ENCODE measurements around the gene UCMA. TPM values are rescaled to one million over a fixed set of nuclear protein-coding genes. Genes with fewer than 3 reads are reported as not detected.

The UCMA gene
- total RNA-seq, 1 experiment from 2014 or later: not detected

- no peak for DNase-seq (ENCODE audit: low read depth)
Observed at GRCh38 chr10:13187135-13187534, 47.0 kb downstream of the UCMA start.

DNA sequence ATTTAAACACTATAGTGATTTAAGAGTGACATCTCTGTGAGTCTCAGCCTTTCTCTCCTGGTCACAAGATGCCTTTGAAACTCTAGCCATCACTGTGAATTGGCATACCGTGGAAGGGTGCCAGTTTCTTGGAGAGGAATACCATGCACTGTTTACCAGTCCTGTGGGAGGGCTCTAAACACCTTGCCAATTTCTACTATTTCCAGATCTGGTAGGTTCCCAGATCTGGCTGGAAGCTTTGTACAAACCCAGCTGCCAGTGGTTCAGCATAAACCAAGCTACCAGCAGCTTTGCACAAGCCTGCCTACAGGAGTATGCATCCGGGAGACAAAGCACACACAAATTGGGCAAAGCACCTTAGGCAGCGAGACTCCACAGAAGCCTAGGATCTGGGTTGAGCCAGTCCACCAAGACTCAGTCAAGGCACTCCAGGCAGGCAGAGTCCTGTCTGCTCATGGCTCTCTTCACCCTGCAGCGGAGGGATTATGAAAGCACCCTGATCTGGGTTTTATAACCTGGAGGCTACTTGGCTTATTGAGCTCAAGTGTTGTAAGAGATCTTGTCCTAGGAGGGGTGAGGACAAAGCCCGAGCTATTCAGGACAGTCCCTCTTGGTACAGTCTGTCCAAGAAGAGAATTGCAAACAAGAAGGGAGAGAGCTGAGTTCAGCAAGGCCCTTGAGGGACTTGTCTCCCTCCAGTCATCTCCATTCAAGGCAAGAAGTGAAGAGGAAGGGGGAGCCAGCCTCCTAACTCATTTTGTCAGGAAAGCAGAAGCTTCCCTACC is 49.3 kb downstream of the UCMA start:
- DNase-seq (ENCODE audit: low read depth): no peak

- DNase-seq (ENCODE audit: low read depth): no peak
Observed at GRCh38 chr10:13184276-13184675, 49.9 kb downstream of the UCMA start.

- DNase-seq (ENCODE audit: low read depth): no peak
Observed at GRCh38 chr10:13183625-13184024, 50.5 kb downstream of the UCMA start.

DNA sequence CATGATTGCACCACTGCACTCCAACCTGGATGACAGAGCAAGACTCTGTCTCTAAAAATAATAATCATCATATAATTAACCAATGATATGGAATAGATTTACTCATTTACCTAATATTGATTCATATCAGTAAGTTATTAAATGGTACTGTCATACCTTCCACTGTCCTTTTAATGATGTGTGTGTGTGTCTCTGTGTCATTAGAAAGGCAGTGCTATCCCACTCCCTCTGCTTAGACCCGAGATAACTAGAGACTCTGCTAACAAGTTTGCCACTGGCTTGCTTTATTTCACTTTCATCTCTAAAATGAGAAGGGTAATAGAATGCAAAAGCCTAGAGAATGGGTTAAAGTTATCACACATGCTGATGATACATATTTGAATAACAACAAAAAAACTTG is 51.8 kb downstream of the UCMA start:
- no peak for DNase-seq (ENCODE audit: low read depth)

- DNase-seq (ENCODE audit: low read depth): no peak
Observed at GRCh38 chr10:13180788-13181187, 53.4 kb downstream of the UCMA start.

DNA sequence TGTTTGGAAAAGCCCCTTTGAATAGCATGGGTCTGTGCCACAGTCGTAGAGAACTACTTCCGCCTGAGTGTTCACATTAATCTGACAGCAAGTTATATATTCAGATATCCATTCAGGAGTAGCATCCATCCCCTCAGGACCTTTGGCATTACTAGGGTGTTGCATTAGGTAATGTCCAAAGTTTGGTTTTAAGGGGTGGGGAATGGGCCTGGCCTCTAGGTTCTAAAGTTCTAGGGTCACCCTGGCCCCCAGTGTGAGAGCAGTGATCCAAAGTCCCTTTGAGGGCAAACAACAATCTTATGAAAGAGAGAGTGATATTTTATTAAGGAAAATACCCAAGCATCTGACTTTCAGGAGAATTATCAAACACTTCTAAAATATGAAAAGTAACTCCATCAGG is 60.6 kb downstream of the UCMA start:
- DNase-seq (ENCODE audit: low read depth): no peak

Other genes starting within 250 kb of the UCMA start
- gene CCDC3, start 232.7 kb downstream of the UCMA start, total RNA-seq (2014; rRNA removed; shearing (Covaris generic)): 1.1 and 1.3 TPM in 2 replicates
- 27.8 and 32.1 TPM in 2 replicates for gene OPTN, start 134.2 kb downstream of the UCMA start, total RNA-seq (2014; rRNA removed; shearing (Covaris generic))
- 29.4 and 30.3 TPM in 2 replicates for gene MCM10, start 72.8 kb downstream of the UCMA start, total RNA-seq (2014; rRNA removed; shearing (Covaris generic))
- gene PHYH, start 65.7 kb upstream of the UCMA start, total RNA-seq (2014; rRNA removed; shearing (Covaris generic)): 1.7 and 2.0 TPM in 2 replicates
- 43.9 and 46.1 TPM in 2 replicates for gene SEPHS1, start 113.9 kb upstream of the UCMA start, total RNA-seq (2014; rRNA removed; shearing (Covaris generic))